HG02759 (cell line): ENCODE results near the gene CYP4A22.
"Not testable (repeated sequence)": the region's sequence is repeated elsewhere in the genome, so short reads cannot be mapped to it uniquely, and the experiment has no call there.

Experiments used
- ATAC-seq: cut with Tn5 transposase; IDR thresholded peaks from one replicate; pipeline ENCODE4 v1.9.1; 2021; ENCODE audit warnings: mild to moderate bottlenecking, moderate library complexity; ENCODE audit not compliant: unreplicated experiment

The CYP4A22 gene

GRCh38 chr1:47156457-47156856 lies 19.2 kb downstream of the CYP4A22 start:
- not testable (repeated sequence) for ATAC-seq

GRCh38 chr1:47157957-47158356 lies 20.7 kb downstream of the CYP4A22 start:
- ATAC-seq: not testable (repeated sequence)

GRCh38 chr1:47160716-47161115 lies 23.5 kb downstream of the CYP4A22 start:
- no peak for ATAC-seq

DNA sequence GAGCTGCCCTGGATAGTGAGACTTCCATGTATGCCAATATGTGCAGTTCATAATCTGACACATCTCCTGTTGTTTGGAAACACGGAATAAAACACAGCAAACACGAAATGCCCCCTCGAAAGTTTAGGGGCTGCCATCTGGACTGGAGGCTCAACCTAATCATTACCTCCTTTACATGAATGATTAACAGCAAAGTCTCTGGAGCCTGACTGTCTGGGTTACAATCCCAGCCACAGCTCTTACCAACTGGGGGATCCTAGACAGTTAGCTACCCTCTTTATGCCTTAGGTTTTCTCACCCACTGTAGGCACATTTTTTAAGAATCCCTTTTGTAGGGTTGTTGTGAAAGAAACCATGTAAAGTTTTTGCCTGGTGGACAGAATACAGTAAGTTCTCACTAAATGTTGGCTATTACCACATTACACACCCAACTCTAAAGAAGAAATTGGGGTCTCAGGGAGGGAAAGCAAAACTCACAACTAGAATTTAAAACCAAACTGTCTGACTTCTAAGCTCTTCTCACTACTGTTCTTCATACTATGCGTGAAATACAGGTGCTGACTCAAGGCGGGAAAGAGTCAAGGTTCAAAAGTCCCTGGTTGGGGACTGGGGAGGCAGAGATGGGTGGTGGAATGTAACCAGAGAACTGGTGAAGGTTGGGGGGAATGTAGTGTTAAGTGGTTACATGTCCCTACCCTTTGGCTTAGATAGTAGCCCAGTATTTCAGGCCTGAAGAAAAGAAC lies 24.2 kb downstream of the CYP4A22 start:
- no peak for ATAC-seq

DNA sequence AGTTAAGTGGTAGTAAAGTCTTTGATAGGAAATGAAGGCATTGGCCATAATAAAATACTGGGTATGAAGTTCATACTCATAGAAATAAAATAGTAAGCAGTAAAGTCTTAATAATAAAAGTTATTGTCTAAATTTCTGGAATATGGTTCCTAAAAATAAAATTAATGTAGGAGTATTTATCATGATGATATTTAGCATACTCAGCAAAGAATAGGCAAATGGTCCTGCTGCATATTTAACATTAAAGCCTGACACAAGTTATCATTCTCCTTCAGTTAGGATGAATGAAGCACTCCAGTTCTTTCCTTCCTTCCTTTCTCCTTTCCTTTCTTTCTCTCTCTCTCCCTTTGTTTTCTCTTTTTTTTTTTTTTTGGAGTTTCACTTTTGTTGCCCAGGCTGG lies 27.3 kb downstream of the CYP4A22 start:
- ATAC-seq: no peak

DNA sequence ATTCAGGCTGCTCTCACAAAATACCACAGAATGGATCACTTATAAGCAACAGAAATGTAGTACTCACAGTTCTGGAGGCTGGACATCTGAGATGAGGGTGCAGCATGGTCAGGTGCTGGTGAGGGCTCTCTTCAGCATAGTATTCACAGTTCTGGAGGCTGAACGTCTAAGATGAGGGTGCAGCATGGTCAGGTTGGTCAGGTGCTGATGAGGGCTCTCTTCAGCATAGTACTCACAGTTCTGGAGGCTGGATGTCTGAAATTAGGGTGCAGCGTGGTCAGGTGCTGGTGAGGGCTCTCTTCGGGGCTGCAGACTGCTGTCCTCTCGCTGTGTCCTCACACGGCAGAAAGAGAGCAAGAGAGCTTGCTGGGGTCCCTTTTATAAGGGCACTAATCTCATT lies 35.5 kb downstream of the CYP4A22 start:
- ATAC-seq: no peak

- no peak for ATAC-seq
These were observed 37.4 kb downstream of the CYP4A22 start for GRCh38 chr1:47174656-47175020.

DNA sequence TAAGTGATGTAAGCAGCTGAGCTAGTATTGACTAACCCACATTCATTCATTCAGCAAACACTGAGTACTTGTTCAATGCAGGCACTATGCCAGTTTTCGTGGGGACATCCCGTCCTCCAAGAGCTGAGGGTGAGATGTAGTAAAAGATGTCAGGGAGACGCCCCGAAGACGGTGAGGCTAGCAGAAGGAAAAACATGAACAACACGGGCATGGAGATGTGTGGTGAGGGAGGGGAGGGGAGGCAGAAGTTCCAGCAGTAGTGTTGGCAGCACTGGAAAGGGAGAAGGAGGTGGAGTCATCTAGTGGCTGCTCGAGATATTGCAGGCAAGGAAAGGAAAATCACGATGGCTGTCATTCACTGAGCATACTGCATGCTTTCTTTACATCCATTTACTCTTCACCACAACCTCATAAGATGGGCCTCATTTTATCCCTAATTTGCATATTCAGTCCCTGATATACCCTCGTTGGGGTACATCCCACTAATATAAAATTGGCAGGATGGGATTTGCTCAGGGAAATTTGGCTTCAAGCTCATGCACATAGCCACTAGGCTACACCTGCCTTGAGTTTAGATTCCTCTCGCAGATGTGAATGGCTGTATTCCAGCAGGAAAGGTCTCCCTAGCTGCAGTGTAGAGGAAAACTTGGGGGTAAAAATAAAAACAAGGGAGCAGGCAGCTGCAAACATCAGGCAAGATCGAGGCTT lies 38.1 kb downstream of the CYP4A22 start:
- ATAC-seq: no peak

- ATAC-seq: no peak
These were observed 40.8 kb downstream of the CYP4A22 start for GRCh38 chr1:47178020-47178419.

DNA sequence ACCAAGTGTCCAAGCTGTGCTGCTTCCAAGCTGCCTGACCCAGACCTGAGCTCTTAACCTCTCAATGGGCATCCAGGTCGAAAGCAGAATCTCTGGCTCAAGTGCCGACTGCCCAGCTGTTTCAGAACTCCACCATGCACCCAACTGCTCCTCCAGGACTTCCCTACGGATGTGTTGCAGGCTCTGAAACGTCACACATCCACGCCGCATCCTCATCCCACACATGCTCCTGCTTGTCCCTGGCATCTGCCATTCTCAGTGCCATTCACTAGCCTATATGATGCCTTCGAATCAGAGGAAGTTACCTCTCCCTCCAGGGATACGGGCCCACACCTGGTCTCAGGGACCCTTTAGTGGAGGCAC lies 41.4 kb downstream of the CYP4A22 start:
- no peak for ATAC-seq

GRCh38 chr1:47179017-47179987 lies 42.1 kb downstream of the CYP4A22 start:
- peak; percentile 90 for ATAC-seq

DNA sequence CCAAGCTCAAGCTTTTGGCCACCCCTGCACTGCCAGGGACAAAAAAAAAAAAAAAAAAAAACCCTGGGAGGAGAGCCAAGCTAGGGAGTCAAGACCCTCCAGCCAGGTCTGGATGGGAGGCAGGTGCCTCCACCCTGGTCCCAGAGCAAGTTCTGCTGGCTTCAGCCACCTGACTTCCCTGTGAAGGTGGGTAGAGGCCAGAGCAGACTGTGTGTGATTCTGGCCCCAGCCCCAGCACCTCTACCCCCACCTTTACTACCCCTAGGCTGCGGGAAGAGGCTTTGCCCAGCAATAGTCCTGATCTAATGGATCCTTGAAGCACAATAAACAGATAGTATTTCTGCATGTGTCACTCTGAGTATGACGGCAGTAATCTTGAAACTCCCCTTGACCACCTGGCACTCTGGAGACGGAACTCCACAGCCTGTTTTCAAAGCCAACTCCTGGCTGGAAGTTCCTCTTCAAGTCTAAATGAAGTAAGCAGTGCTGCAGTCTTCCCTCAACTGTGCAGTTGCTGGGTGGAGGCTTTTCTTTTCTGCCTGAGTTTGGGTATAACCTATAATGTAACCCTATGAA lies 42.8 kb downstream of the CYP4A22 start:
- no peak for ATAC-seq

- ATAC-seq: no peak
These were observed 43.4 kb downstream of the CYP4A22 start for GRCh38 chr1:47180603-47181094.

DNA sequence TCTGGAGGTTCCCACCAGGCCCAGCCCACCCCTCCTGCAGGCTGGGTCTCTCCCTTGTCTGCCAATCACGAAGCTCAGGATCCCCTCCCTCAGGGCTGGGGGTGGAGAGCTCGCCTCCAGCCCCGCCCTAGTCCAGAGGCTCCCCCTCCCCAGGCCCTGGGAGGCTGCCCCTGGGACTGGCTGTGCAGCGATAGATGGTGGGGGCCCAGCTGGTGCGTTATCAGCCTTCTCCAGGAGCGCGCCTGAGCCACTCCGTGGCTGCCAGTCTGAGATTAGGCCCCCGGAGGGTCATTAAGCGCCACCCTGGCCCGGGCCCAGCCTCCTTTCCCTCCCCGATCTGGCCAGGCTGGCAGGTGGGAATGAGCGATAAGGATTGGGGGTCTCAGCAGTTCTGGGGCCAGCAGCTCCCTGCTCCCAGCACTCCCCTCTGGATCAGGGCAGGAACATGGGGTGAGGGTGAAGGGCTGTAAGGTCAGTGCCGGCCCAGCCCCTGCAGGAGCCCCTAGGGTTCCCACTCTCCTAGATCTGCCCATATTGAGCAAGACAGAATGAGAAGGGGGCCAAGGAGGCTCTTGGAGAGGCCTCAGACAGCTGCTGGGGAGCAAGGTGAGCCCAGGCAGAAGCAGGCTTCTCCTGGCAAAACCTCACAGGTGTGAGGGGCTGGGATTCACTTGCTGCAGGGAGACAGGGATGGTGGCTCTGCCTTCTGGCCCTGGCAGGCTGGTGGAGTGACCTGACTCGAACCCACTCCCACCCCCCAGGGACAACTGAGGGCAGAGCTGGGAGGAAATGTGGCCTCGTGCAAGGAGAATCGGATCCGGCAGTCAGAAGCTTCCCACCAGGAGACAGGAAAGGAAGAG lies 44.1 kb downstream of the CYP4A22 start:
- no peak for ATAC-seq

DNA sequence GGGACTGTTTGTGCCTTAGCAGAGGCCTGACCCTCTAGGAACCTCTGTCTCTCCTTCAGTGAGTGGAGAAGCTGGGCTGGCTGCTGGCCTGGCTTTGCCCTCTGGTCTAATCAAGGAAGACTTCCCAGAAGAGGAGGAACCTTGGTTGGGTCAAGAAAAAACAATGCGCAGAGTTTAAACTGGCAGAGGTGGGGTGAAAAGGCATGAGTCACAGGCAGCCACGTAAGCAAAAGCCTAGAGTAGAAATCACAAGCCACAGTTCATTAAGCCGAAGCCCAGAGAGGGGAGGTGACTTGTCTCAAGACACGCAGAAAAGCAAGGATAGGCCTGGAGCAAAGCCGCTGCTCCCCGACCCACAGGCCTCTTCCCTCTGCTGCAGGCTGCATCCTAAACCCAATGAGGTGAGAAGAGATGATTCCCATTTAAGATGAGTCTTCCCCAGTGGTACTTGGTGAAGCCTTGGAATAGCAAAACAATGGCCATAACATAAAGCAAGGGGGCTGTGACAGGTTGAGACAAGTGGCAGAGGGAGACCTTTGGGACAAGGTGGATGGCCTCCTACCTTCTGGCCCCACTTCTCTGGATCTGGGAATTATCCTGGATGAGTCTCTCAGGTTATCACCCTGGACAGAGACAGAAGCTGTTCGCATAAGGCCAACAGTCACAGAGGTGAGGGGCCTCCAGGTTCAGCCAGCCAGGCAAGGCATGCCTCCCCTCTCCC lies 44.9 kb downstream of the CYP4A22 start:
- ATAC-seq: no peak

- no peak for ATAC-seq
These were observed 45.5 kb downstream of the CYP4A22 start for GRCh38 chr1:47182676-47183235.

DNA sequence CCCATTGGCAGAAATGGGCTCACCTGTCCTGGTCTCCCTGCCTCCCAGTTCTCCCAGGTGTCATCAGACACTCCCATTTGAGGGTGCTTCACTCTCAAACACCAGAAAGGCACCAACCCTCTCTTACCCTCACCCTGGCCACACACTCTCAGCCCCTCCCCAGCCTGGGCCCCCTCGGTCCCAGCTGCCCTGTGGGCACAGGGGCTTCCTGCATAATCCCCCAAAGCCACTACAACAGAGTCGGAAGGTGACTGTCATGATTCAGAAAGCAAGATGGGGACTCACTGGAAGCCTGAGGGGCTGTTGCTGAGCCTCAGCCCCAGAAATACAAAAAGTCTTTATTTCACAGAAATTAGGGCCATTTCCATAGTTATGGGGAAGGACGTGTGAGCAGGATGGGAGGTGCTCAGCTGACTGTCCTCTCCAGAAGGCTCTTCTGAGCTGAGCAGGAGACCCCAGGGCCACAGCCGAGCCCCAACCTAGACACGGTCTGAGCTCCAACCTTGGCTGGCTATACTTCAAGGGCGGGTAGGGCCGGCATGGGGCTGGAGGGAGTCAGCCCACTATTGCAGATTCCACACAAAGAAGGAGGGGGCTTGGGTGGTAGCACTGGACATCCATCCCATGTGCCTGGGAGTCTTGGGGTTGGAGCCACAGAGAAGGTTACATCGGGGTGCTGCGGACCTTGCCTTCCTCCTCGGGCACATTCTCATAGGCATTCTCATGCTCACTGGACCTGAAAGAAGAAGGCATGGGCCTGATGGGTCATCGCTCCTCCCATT lies 46.3 kb downstream of the CYP4A22 start:
- ATAC-seq: no peak

DNA sequence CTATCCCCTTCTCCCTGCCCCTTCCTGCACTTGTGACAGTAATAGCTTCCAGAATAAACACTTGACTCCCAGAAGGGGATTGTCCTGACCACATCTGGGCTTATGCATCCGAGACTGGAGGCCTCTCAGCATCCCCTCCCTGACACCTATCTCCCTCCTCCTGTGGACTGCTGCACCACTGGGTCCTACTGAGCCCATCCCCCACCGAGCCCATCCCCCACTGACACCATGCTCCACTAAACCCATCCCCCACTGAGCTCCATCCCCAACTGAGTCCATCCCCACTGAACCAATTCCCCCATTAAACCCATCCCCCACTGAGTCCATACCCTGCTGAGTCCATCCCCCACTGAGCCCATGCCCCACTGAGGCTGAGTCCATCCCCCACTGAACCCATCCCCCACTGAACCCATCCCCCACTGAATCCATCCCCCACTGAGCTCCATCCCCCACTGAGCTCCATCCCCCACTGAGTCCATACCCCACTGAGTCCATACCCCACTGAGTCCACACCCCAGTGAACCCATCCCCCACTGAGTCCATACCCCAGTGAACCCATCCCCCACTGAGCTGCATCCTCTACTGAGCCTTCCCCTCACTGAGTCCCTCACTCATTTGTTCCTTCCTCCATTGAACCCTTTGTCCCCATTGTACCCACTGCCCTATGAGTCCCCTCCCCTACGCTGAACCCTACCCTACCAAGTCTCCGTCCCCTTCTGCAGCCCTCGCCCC lies 47.0 kb downstream of the CYP4A22 start:
- ATAC-seq: no peak
